Mesothelial cell of epicardium (in vitro differentiated cells): ENCODE data around the gene ACE2. TPM values are rescaled to one million over a fixed set of nuclear protein-coding genes. Genes with fewer than 3 reads are reported as not detected.

ENCODE experiments used
- DNase-seq, 2 experiments: peaks; one replicate each; pipeline ENCODE4 v3.0.0; 2021; ENCODE audit warnings: low spot score in 2 of 2; ENCODE audit not compliant: unreplicated experiment in 2 of 2
- H3K27ac Mint-ChIP-seq: 2 replicates; pipeline ENCODE4 v1.8.0; 2021; ENCODE audit warnings: mixed read lengths
- H3K27me3 Mint-ChIP-seq: 2 replicates; pipeline ENCODE4 v1.8.0; 2021; ENCODE audit warnings: low read depth, mixed read lengths
- H3K36me3 Mint-ChIP-seq: 2 replicates; pipeline ENCODE4 v1.8.0; 2021; ENCODE audit warnings: mixed read lengths
- H3K4me1 Mint-ChIP-seq: 2 replicates; pipeline ENCODE4 v1.8.0; 2021; ENCODE audit warnings: mixed read lengths
- H3K4me3 Mint-ChIP-seq: 2 replicates; pipeline ENCODE4 v1.8.0; 2021; ENCODE audit warnings: mild to moderate bottlenecking, moderate library complexity, mixed read lengths
- H3K9me3 Mint-ChIP-seq: 2 replicates; pipeline ENCODE4 v1.8.0; 2021; ENCODE audit warnings: mixed read lengths
- CTCF ChIP-seq: fragments of 200-600 bp; sonication (generic); IDR thresholded peaks from one replicate; pipeline ENCODE4 v1.5.0; 2021; ENCODE audit warnings: antibody characterized with exemption; ENCODE audit not compliant: unreplicated experiment
- total RNA-seq: library from RNA; stranded (reverse); gene quantifications from 3 replicates; pipeline ENCODE4 v1.2.1, GENCODE V29; 2021

The ACE2 gene
- total RNA-seq, 1 donor from 2014 or later, result 0.25 TPM

GRCh38 chrX:15566244-15566643 lies 34.5 kb downstream of the ACE2 start:
- H3K27ac Mint-ChIP-seq, result no peak overlapping the region
- no peaks in the 10 kb centered on the region for H3K36me3 Mint-ChIP-seq
- H3K4me1 Mint-ChIP-seq, result peaks cover 12% of the 10 kb centered on the region

DNA sequence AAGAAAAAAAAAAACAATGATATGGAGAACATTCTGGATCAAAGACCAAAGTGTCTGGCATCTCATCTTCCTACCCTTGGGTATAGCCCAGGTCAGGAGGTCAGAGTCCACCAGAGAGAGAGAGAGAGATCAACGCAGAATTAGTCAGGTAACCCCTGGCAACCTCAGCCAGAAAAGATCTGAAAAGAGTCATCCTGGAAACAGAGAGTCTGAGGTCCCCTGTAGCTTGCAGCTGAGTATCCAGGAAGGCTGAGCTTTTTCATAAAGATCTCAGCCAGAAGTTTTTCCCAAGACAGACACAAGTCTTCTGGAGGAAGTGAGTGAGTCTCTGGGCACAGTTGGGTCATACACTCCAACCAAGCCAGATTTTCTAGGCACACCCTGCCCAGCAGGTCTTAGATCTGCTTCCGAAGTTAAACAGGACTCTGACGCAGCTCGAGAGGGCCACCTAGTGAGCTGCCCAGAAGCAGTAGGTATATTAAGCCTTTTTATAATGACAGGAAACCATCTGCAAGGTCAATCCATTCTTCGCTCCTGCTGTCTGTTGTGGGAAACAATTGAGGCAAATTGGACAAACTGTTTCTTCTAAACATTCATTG lies 35.7 kb downstream of the ACE2 start:
- peak; percentile 31 to 63 for DNase-seq
- Mint-ChIP-seq H3K4me3 (no peak overlapping the region), H3K4me1 (peaks cover 7% of the 10 kb centered on the region), H3K27me3 (no peaks in the 10 kb centered on the region), H3K27ac (no peak overlapping the region), H3K36me3 (no peaks in the 10 kb centered on the region), H3K9me3 (no peaks in the 10 kb centered on the region)
- no peak for TF ChIP-seq CTCF

More at GRCh38 chrX:15566244-15566643, 34.5 kb downstream of the ACE2 start:
- H3K9me3 Mint-ChIP-seq, result no peaks in the 10 kb centered on the region
- H3K27me3 Mint-ChIP-seq, result no peaks in the 10 kb centered on the region
- no peak for DNase-seq
- no peak for TF ChIP-seq CTCF
- no peak overlapping the region for H3K4me3 Mint-ChIP-seq

- no peaks in the 10 kb centered on the region for H3K27me3 Mint-ChIP-seq
- no peaks in the 10 kb centered on the region for H3K36me3 Mint-ChIP-seq
- no peak for DNase-seq
- H3K27ac Mint-ChIP-seq, result no peak overlapping the region
- no peaks in the 10 kb centered on the region for H3K9me3 Mint-ChIP-seq
- peaks cover 3% of the 10 kb centered on the region for H3K4me1 Mint-ChIP-seq
- no peak overlapping the region for H3K4me3 Mint-ChIP-seq
- TF ChIP-seq CTCF, result no peak
Observed at GRCh38 chrX:15563056-15563455, 37.7 kb downstream of the ACE2 start.

- H3K4me3 Mint-ChIP-seq, result no peak overlapping the region
- TF ChIP-seq CTCF, result no peak
- peaks cover 3% of the 10 kb centered on the region for H3K4me1 Mint-ChIP-seq
- DNase-seq, result no peak
- no peaks in the 10 kb centered on the region for H3K27me3 Mint-ChIP-seq
- no peaks in the 10 kb centered on the region for H3K36me3 Mint-ChIP-seq
- H3K27ac Mint-ChIP-seq, result no peak overlapping the region
- no peaks in the 10 kb centered on the region for H3K9me3 Mint-ChIP-seq
Observed at GRCh38 chrX:15560924-15561323, 39.8 kb downstream of the ACE2 start.

GRCh38 chrX:15559227-15559626 lies 41.5 kb downstream of the ACE2 start:
- H3K36me3 Mint-ChIP-seq, result no peaks in the 10 kb centered on the region
- no peak overlapping the region for H3K27ac Mint-ChIP-seq
- H3K9me3 Mint-ChIP-seq, result no peaks in the 10 kb centered on the region
- no peak for DNase-seq
- H3K4me1 Mint-ChIP-seq, result no peaks in the 10 kb centered on the region
- H3K27me3 Mint-ChIP-seq, result no peaks in the 10 kb centered on the region
- no peak overlapping the region for H3K4me3 Mint-ChIP-seq
- TF ChIP-seq CTCF, result no peak
